Measurements from ENCODE around the gene ZNF213. TPM values are rescaled to one million over a fixed set of nuclear protein-coding genes. Genes with fewer than 3 reads are reported as not detected.
A peak's percentile ranks its signal among the peaks of the same experiment; 100 is the strongest.
"Not testable (repeated sequence)": the region's sequence is repeated elsewhere in the genome, so short reads cannot be mapped to it uniquely, and the experiment has no call there.

The ZNF213 gene
- total RNA-seq, 1 donor from 2014 or later, result 25.3 TPM

GRCh38 chr16:3158510-3159314, 23.9 kb downstream of the ZNF213 start:
- Histone ChIP-seq H3K27me3 (no peaks in the 10 kb centered on the region), H3K27ac (peak overlapping the region; percentile 89 to 94), H3K36me3 (no peaks in the 10 kb centered on the region), H3K9me3 (no peaks in the 10 kb centered on the region), H3K4me3 (peak overlapping the region; percentile 59 to 92), H3K4me1 (peaks cover 4 to 8% of the 10 kb centered on the region in 2 donors)
- peak in 1 of 3 experiments; percentile 9 for TF ChIP-seq CTCF (IDR thresholded peaks at IDR 0.05)
- peak; percentile 70 to 92 for DNase-seq (ENCODE audit: low spot score in 2 of 2)
- intact Hi-C loops (cut with DNase I), result loop anchor here (1.0 to 10.0 kb wide), 4 partner anchors 8 to 624 kb away; partner anchors contain the start of genes CEMP1 and PDPK1

GRCh38 chr16:3161235-3162018, 26.6 kb downstream of the ZNF213 start:
- Histone ChIP-seq H3K4me1 (peaks cover 4 to 13% of the 10 kb centered on the region in 2 donors), H3K27me3 (no peaks in the 10 kb centered on the region), H3K9me3 (no peaks in the 10 kb centered on the region), H3K4me3 (no peak overlapping the region), H3K27ac (no peak overlapping the region), H3K36me3 (no peaks in the 10 kb centered on the region)
- TF ChIP-seq CTCF (IDR thresholded peaks at IDR 0.05), result no peak
- intact Hi-C loops (cut with DNase I), result no loop called here
- DNase-seq (ENCODE audit: low spot score in 2 of 2), result no peak

- Histone ChIP-seq H3K36me3 (no peaks in the 10 kb centered on the region), H3K4me1 (peaks cover 0 to 5% of the 10 kb centered on the region in 2 donors), H3K27me3 (no peaks in the 10 kb centered on the region), H3K4me3 (no peak overlapping the region), H3K9me3 (no peaks in the 10 kb centered on the region), H3K27ac (no peak overlapping the region)
- no peak for TF ChIP-seq CTCF (IDR thresholded peaks at IDR 0.05)
- DNase-seq (ENCODE audit: low spot score in 2 of 2), result no peak
- intact Hi-C loops (cut with DNase I), result no loop called here
These were observed 29.5 kb downstream of the ZNF213 start for GRCh38 chr16:3164121-3164991.

GRCh38 chr16:3165111-3165822, 30.4 kb downstream of the ZNF213 start:
- intact Hi-C loops (cut with DNase I), result no loop called here
- H3K4me1 ChIP-seq, result peaks cover 0 to 6% of the 10 kb centered on the region in 2 donors
- TF ChIP-seq CTCF (IDR thresholded peaks at IDR 0.05), result no peak
- H3K36me3 ChIP-seq, result no peaks in the 10 kb centered on the region
- no peaks in the 10 kb centered on the region for H3K27me3 ChIP-seq
- H3K4me3 ChIP-seq, result peak overlapping the region in 1 of 2 donors; percentile 56
- peak overlapping the region in 1 of 2 donors; percentile 42 for H3K27ac ChIP-seq
- no peaks in the 10 kb centered on the region for H3K9me3 ChIP-seq
- no peak for DNase-seq (ENCODE audit: low spot score in 2 of 2)

- Histone ChIP-seq H3K9me3 (no peaks in the 10 kb centered on the region), H3K27me3 (no peaks in the 10 kb centered on the region), H3K36me3 (no peaks in the 10 kb centered on the region), H3K27ac (no peak overlapping the region), H3K4me3 (no peak overlapping the region), H3K4me1 (peaks cover 9 to 11% of the 10 kb centered on the region in 2 donors)
- TF ChIP-seq CTCF (IDR thresholded peaks at IDR 0.05), result no peak
- DNase-seq (ENCODE audit: low spot score in 2 of 2), result no peak
- intact Hi-C loops (cut with DNase I), result loop anchor here (1.0 kb wide), 1 partner anchor 107 kb away; no protein-coding TSS in a partner anchor
These were observed 31.7 kb downstream of the ZNF213 start for GRCh38 chr16:3166505-3166886.

GRCh38 chr16:3168729-3169128, 33.9 kb downstream of the ZNF213 start:
- H3K9me3 ChIP-seq; intact Hi-C loops (cut with DNase I); DNase-seq (ENCODE audit: low spot score in 2 of 2); H3K4me3 ChIP-seq; H3K36me3 ChIP-seq; H3K27ac ChIP-seq: not testable (repeated sequence)
- Histone ChIP-seq H3K4me1 (peaks cover 9 to 11% of the 10 kb centered on the region in 2 donors), H3K27me3 (peaks cover 19% of the 10 kb centered on the region)

Measured in ascending aorta (tissue), 2 donors.